NCI-H526 treated with DMSO at 0.1 percent for 48 hours (cell line): ENCODE measurements around the gene ALK.

Source experiments
- DNase-seq: peaks from one replicate; lab custom pipeline; 2025; lab: John Stamatoyannopoulos, UW

ALK gene

DNA sequence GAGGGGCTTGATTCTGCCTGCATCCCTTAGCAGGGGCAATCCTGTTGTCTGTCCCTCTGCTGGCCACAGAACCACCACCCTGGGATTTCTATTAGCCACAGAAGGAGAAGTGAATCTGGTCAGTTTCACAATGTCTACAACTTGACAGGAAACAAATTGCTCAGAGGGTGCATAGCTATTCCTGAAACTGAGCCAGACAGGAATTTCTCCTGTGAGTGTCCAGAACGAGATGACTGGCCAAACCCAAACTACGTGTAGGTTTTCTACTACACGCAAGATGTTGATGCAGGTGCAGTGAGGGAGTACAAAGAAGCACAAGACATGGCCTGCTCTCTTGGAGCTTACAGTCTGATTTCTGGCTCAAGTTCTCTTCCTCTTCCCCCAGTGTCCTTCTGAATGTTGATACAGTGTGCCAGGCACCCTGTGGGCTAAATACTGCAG is 604.3 kb downstream of the ALK start:
- no peak for DNase-seq

DNA sequence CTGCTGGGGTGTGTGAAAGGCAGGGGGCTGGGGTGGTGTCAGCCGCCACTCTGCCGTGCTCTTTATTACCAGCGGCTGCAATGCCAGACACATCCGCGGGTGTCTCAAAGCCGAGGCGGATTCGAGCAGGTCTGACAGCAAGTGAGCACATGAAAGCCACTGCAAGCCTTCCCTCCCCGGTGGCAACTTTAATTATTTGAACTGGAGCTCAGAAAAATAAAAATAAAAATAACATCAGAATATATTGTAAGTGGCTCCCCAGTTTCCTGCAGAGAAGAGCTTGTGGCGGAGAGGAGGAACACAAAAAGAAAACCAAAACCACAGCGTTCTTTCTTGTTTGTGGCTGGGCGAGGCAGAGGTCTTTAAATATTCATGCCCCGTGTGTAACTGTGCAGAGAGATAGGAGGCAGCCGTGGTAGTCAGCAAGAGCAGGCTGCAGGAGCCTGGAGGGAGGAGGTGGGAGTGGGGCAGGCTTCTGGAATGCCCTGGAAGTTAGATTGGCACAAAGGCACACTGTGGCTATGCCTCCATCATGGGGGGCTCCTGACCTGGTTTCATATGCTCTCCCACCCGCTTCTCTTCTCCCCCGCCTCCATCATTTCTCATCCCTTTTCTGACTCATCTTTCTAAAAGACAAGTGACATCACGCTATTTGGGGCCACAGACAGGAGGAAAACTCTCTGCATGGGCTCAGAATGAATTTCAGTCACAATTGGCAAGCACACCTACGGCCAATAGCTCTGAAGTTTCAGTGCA is 606.4 kb downstream of the ALK start:
- peak; percentile 85 for DNase-seq

DNA sequence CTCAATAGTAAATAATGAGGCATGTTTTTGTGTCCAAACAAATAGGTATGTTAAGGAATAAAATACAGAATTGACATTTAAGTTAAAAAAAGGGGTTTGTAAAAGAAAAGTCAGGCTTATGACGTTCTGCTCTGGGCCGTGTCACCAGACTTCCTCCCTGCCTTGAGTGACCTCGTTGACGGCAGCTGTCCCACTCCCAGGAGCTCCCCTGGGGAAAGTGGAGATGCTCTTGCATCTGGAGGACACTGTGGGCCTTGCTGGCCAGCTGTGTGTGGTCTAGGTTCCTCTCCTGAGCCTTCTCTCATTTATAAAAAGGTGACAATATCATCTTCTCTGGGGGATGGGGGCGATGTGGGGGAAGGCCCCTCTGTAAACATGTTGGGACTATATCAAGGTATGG is 609.9 kb downstream of the ALK start:
- no peak for DNase-seq

GRCh38 chr2:29310650-29311348 is 610.6 kb downstream of the ALK start:
- no peak for DNase-seq

- DNase-seq, result peak; percentile 23
These were observed 612.0 kb downstream of the ALK start for GRCh38 chr2:29309090-29310029.

- no peak for DNase-seq
These were observed 613.0 kb downstream of the ALK start for GRCh38 chr2:29308366-29308765.

GRCh38 chr2:29307519-29307918 is 613.9 kb downstream of the ALK start:
- no peak for DNase-seq

- DNase-seq, result no peak
These were observed 615.6 kb downstream of the ALK start for GRCh38 chr2:29305762-29306161.

- DNase-seq, result no peak
These were observed 616.9 kb downstream of the ALK start for GRCh38 chr2:29304399-29305060.

GRCh38 chr2:29296585-29296984 is 624.8 kb downstream of the ALK start:
- DNase-seq, result no peak

GRCh38 chr2:29295845-29296244 is 625.5 kb downstream of the ALK start:
- peak; percentile 30 for DNase-seq

- DNase-seq, result no peak
These were observed 627.5 kb downstream of the ALK start for GRCh38 chr2:29293830-29294438.

DNA sequence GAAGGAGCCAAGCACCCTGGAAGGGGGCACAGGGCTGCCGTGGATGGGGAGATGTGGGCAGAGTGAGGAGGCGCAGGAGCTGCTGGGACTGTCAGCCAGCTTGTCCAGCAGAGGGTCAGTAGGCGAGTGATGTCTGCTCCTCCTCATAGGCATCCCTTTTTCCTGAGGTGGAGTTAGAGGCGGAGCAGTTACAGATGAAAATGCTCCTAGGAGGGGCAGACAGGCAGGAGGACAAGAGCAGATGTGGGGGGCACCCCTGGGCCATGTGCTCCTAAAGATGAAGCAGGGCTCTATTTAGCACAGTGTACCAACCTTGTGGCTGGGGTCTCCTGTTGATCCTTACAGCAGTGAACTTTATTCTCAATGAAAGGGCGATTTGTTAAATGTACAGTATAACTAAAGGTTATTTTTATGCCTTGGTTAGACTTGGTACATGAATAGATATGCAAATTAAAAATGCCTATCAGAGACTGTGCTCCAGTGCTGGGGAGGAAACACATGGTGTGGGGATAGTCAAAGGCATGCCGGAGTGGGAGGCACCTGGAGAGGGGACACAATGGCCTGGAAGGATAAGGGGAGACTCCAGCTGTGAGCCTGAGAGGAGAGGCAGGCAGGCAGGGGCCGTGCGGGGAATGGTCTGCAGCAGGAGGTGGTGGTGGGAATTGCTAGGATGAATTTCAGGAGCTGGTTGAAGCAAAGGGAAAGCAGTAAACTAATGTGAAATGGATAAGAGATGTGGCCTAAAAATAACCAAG is 630.9 kb downstream of the ALK start:
- no peak for DNase-seq

DNA sequence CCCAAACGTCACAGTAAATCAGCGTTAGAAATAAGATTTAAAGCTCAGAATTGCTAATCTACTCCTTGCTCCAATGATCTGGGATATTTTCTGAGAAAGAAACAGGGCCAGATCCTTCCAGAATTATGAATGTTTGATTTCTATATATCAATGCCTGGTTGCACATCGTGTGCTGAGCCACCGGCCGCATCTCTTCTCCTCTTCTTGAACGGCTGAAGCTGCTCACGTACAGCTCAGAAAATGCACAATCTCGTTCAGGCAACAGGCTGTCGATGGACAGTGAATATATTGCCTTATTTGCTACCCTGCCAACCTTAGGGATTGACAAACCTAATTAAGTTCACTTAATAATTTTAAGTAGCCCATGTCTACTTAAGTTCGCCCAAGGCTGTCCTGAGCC is 636.7 kb downstream of the ALK start:
- no peak for DNase-seq

- no peak for DNase-seq
These were observed 639.5 kb downstream of the ALK start for GRCh38 chr2:29281916-29282247.

GRCh38 chr2:29281086-29281915 is 640.1 kb downstream of the ALK start:
- DNase-seq, result no peak

DNA sequence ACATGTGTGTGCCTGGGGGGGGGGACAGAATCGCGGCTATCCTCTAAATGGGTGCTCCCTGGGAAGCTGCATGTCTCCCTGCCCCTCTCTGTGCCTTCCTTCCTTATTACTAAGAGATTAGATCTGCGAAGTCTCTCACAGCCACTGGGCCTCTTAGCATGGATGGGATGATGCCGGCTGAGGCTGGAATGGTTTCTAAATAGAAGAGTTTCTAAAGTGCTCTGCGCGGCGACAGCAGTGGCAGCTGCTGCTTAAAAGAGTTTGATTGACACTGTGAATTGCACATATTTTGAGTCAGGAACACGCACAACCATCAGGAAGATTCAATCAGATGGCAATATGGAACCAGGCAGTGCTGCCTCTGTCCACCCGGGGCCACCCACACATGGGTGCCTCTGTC is 642.4 kb downstream of the ALK start:
- no peak for DNase-seq

- DNase-seq, result no peak
These were observed 645.2 kb downstream of the ALK start for GRCh38 chr2:29276151-29276550.

DNA sequence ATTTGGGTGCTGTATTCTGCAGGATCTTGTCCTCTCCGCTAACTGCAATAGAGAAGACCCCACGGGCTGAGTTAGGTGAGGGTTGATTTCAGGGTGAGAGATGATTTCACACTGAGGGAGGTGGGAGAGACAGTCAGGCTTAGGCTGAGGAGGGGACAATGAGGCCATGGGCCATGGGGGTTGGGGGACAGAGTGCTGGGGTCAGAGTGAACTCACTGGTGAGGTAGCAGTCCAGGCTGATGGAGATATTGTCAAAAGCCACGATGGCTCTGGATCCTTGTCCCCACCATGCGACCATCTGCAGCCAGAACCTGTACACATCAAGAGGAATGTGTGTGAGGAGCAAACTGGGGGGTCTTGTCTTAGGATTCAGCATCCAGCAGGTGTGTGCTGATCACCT is 646.2 kb downstream of the ALK start:
- DNase-seq, result no peak
